ENCODE data around the gene MB. TPM values are rescaled to one million over a fixed set of nuclear protein-coding genes. Genes with fewer than 3 reads are reported as not detected.

Gene MB
- total and polyA plus RNA-seq, 5 donors from 2014 or later = not detected

DNA sequence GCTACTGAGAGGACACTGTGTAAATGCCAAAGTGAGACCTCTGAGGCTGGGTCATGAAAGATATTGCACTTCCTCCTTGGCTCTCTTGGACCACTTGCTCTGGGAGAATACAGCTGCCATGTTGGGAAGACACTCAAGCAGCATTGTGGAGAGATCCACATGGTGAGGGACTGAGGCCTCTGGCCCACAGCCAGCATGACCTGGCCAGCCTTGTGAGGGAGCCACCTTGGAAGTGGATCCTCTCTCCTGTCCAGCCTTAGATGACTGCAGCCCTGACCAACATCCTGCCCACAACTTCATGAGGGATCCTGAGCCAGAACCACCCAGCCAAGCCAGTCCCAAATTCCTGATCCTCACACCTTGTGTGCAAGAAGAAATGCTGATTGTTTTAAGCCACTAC is 30.4 kb downstream of the MB start:
- Mint-ChIP-seq H3K27me3 (peaks cover 9% of the 10 kb centered on the region), H3K9me3 (no peaks in the 10 kb centered on the region), H3K27ac (peak overlapping the region in 1 of 3 donors; percentile 38), H3K4me3 (no peak overlapping the region), H3K4me1 (peaks cover 0 to 5% (median 0%) of the 10 kb centered on the region in 4 donors), H3K36me3 (no peaks in the 10 kb centered on the region)
- no peak overlapping the region for H3K27ac ChIP-seq (ENCODE audit: insufficient read depth, low read length, poor library complexity, severe bottlenecking)
- DNase-seq (no peak), ATAC-seq (ENCODE audit: low read depth in 2 of 2) (no peak)
- H3K4me3 ChIP-seq (ENCODE audit: low read depth, low read length) = no peak overlapping the region
- H3K36me3 ChIP-seq (ENCODE audit: control insufficient read depth, insufficient read depth, low read length) = no peaks in the 10 kb centered on the region
- no peaks in the 10 kb centered on the region for H3K4me1 ChIP-seq (ENCODE audit: control insufficient read depth, insufficient read depth, low read length, poor library complexity, severe bottlenecking)
- H3K9me3 ChIP-seq (ENCODE audit: control insufficient read depth in 2 of 2, low read length in 2 of 2) = no peaks in the 10 kb centered on the region
- no peaks in the 10 kb centered on the region for H3K27me3 ChIP-seq (ENCODE audit: control insufficient read depth, insufficient read depth, low read length)

DNA sequence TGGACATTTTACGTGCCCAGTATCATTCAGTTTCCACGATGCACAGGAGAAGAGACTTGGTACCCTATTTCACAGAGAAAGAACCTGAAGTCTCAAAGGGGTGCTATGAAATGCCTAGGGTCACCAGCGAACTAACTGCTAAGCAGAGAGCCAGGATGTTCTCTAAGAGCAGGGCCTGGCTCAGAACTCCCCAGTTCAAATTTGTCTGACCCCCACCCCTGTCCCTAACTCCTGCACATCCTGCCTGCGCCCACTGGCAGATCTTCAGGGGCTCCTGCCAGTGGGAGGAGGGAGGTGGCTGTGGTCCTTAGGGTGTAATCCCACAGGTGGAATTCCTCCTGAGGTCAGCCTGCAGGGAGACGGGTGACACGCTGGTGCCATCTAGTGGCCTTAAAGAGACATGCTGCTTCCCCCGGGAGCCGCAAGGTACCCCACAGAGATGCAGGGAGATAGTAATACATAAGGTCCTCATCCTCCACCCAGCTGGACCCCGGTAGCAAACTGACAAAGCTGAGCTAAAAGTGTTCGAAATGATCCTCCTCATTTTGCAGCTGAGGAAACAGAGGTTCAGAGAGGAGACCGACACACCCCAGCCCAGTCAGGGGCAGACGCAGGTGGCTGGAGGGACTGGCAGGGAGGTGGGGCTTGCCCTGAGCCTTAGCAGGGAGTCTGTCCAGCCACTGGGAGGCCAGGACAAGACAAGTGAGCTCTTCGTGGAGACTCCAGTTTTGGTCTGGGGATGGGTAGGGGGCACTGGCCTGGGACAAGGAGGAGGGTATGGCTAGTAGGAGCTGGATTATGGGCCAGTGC is 34.1 kb downstream of the MB start:
- ATAC-seq (ENCODE audit: low read depth in 2 of 2) = no peak
- H3K27ac ChIP-seq (ENCODE audit: insufficient read depth, low read length, poor library complexity, severe bottlenecking) = no peak overlapping the region
- H3K4me3 ChIP-seq (ENCODE audit: low read depth, low read length) = no peak overlapping the region
- no peaks in the 10 kb centered on the region for H3K4me1 ChIP-seq (ENCODE audit: control insufficient read depth, insufficient read depth, low read length, poor library complexity, severe bottlenecking)
- H3K36me3 ChIP-seq (ENCODE audit: control insufficient read depth, insufficient read depth, low read length) = no peaks in the 10 kb centered on the region
- peak; percentile 43 to 64 (median 46) for DNase-seq
- H3K27me3 Mint-ChIP-seq = no peaks in the 10 kb centered on the region
- H3K27ac Mint-ChIP-seq = no peak overlapping the region
- H3K9me3 ChIP-seq (ENCODE audit: control insufficient read depth in 2 of 2, low read length in 2 of 2) = no peaks in the 10 kb centered on the region
- H3K4me1 Mint-ChIP-seq = peaks cover 0 to 7% (median 0%) of the 10 kb centered on the region in 4 donors
- H3K9me3 Mint-ChIP-seq = no peaks in the 10 kb centered on the region
- H3K4me3 Mint-ChIP-seq = no peak overlapping the region
- no peaks in the 10 kb centered on the region for H3K36me3 Mint-ChIP-seq
- no peaks in the 10 kb centered on the region for H3K27me3 ChIP-seq (ENCODE audit: control insufficient read depth, insufficient read depth, low read length)

DNA sequence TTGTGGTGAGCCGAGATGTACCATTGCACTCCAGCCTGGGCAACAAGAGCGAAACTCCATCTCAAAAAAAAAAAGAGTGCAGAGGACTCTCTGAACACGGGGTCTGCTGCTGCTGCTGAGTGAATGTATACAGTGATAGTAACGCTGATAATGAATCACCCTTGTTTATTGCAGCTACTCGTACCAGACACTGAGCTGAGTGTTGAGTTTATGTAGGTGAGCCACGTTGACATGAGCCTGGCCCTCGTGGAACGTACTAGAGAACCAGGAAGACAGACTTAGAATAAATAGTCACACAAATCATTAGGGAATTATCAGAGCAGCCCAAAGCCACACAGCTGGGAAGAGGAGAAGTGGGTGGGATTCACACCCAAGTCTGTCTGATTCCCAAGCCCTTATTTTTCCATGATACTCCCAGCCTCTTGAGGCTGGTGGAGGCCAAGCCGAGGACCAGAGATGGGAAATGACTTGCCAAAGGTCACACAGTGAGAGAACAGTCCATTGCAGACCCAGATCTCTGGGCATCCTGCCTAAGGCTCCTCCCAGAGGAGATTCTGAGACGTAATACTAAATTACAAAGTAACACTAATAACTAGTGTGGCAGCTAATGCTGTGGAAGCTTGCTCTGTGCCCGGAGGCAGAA is 34.8 kb downstream of the MB start:
- Mint-ChIP-seq H3K4me3 (no peak overlapping the region), H3K27me3 (no peaks in the 10 kb centered on the region), H3K4me1 (peaks cover 0 to 7% (median 0%) of the 10 kb centered on the region in 4 donors), H3K36me3 (no peaks in the 10 kb centered on the region), H3K27ac (peak overlapping the region in 1 of 3 donors; percentile 60), H3K9me3 (no peaks in the 10 kb centered on the region)
- no peaks in the 10 kb centered on the region for H3K36me3 ChIP-seq (ENCODE audit: control insufficient read depth, insufficient read depth, low read length)
- H3K27ac ChIP-seq (ENCODE audit: insufficient read depth, low read length, poor library complexity, severe bottlenecking) = no peak overlapping the region
- H3K27me3 ChIP-seq (ENCODE audit: control insufficient read depth, insufficient read depth, low read length) = no peaks in the 10 kb centered on the region
- H3K4me3 ChIP-seq (ENCODE audit: low read depth, low read length) = no peak overlapping the region
- no peaks in the 10 kb centered on the region for H3K4me1 ChIP-seq (ENCODE audit: control insufficient read depth, insufficient read depth, low read length, poor library complexity, severe bottlenecking)
- no peaks in the 10 kb centered on the region for H3K9me3 ChIP-seq (ENCODE audit: control insufficient read depth in 2 of 2, low read length in 2 of 2)
- ATAC-seq (ENCODE audit: low read depth in 2 of 2) (no peak), DNase-seq (no peak)

DNA sequence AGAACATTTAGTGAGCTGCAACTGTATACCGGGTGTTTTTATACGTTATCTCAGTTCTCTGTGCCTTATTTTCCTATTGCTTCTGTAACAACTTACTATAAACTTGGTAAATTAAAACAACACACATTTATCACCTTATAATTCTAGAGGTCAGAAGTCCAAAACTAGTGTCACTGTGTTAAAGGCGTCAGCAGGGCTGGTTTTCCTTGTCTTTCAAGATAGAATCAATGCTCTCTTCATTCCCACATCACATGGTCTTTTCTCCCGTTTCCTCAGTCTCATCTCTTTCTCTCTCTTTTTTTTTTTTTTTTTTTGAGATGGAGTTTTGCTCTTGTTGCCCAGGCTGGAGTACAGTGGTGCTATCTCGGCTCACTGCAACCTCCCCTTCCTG is 36.1 kb downstream of the MB start:
- no peaks in the 10 kb centered on the region for H3K4me1 ChIP-seq (ENCODE audit: control insufficient read depth, insufficient read depth, low read length, poor library complexity, severe bottlenecking)
- H3K27ac ChIP-seq (ENCODE audit: insufficient read depth, low read length, poor library complexity, severe bottlenecking) = no peak overlapping the region
- H3K27me3 ChIP-seq (ENCODE audit: control insufficient read depth, insufficient read depth, low read length) = no peaks in the 10 kb centered on the region
- Mint-ChIP-seq H3K27me3 (no peaks in the 10 kb centered on the region), H3K9me3 (peaks cover 0 to 2% (median 0%) of the 10 kb centered on the region in 7 donors), H3K4me1 (peaks cover 0 to 7% (median 0%) of the 10 kb centered on the region in 4 donors), H3K4me3 (no peak overlapping the region), H3K27ac (no peak overlapping the region), H3K36me3 (no peaks in the 10 kb centered on the region)
- no peak for ATAC-seq (ENCODE audit: low read depth in 2 of 2)
- H3K36me3 ChIP-seq (ENCODE audit: control insufficient read depth, insufficient read depth, low read length) = no peaks in the 10 kb centered on the region
- H3K4me3 ChIP-seq (ENCODE audit: low read depth, low read length) = no peak overlapping the region
- H3K9me3 ChIP-seq (ENCODE audit: control insufficient read depth in 2 of 2, low read length in 2 of 2) = no peaks in the 10 kb centered on the region
- DNase-seq = no peak

DNA sequence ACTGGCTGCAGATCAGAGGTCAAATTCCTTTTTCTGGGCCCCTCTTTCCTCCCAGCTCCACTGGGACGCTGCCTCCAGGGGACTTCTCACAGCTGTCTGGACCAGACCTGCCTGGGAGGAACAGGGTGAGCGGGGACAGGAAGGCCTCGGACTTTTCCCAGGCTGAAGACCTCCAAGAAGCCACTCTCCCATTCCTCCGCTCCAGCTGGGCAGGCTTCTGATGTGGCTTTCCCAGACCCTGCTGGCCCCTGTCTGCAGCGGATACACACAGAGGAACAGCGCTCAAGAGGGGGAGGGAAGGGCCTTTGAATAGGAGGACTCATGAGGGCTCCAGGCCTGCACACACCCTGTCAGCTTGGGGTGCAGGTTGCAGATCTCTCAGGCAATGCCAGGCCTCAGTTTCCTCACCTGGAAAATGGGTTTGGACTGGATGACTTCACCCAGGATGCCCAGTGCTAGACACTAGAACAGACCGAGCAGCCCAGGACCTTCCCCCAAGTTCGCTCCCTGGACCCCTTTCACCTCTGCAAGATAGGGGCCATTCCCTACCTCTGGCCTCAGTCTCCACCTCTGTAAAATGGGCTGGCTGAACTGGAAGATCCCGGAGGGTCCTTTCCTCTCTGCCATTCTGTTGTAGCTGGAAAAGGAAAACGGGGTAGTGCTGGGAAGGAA is 36.6 kb downstream of the MB start:
- H3K9me3 Mint-ChIP-seq = peaks cover 0 to 2% (median 0%) of the 10 kb centered on the region in 7 donors
- no peaks in the 10 kb centered on the region for H3K36me3 Mint-ChIP-seq
- no peaks in the 10 kb centered on the region for H3K27me3 ChIP-seq (ENCODE audit: control insufficient read depth, insufficient read depth, low read length)
- peaks cover 0 to 7% (median 0%) of the 10 kb centered on the region in 4 donors for H3K4me1 Mint-ChIP-seq
- H3K36me3 ChIP-seq (ENCODE audit: control insufficient read depth, insufficient read depth, low read length) = no peaks in the 10 kb centered on the region
- no peak overlapping the region for H3K4me3 ChIP-seq (ENCODE audit: low read depth, low read length)
- DNase-seq = no peak
- no peak overlapping the region for H3K27ac ChIP-seq (ENCODE audit: insufficient read depth, low read length, poor library complexity, severe bottlenecking)
- H3K9me3 ChIP-seq (ENCODE audit: control insufficient read depth in 2 of 2, low read length in 2 of 2) = no peaks in the 10 kb centered on the region
- no peaks in the 10 kb centered on the region for H3K27me3 Mint-ChIP-seq
- H3K4me1 ChIP-seq (ENCODE audit: control insufficient read depth, insufficient read depth, low read length, poor library complexity, severe bottlenecking) = no peaks in the 10 kb centered on the region
- H3K4me3 Mint-ChIP-seq = no peak overlapping the region
- no peak for ATAC-seq (ENCODE audit: low read depth in 2 of 2)
- no peak overlapping the region for H3K27ac Mint-ChIP-seq

DNA sequence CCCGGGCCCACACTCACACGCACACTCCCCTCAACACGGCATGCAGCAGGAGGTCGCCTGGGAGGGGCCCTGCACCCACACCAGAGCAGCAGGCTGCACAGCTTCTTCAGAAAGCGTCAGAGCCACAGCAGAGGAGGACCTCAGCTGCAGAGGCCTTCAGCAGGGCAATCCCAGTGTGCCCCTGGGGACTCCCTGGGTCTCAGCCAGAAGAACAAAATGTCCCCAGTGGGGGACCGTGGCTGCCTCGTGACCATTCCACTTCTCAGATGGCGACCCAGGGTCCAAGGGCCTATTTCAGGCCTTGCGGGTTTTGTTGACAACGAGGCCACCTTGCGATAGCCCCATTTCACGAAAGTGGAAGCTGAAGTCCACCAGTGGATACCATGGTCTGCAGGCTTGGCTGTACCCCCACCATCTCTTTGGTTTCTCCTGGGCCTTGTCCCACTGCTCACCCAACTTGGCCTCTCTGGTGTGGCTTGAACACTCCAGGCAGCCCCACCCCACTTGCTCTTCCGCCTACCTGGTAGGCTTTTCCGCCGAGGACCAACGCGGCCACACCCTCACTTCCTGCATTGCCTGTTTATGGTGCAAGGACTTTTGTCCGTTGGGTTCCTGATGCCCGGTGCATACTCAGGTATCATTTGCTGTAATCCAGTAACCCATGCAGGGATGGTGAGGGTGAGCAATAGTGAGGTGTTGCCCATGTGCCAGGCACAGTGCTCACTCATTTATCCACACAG is 38.1 kb downstream of the MB start:
- Mint-ChIP-seq H3K9me3 (peaks cover 0 to 2% (median 0%) of the 10 kb centered on the region in 7 donors), H3K27ac (no peak overlapping the region), H3K4me3 (no peak overlapping the region), H3K4me1 (peaks cover 0 to 7% (median 0%) of the 10 kb centered on the region in 4 donors), H3K36me3 (no peaks in the 10 kb centered on the region), H3K27me3 (no peaks in the 10 kb centered on the region)
- no peak overlapping the region for H3K27ac ChIP-seq (ENCODE audit: insufficient read depth, low read length, poor library complexity, severe bottlenecking)
- DNase-seq (no peak), ATAC-seq (ENCODE audit: low read depth in 2 of 2) (no peak)
- H3K4me3 ChIP-seq (ENCODE audit: low read depth, low read length) = no peak overlapping the region
- H3K27me3 ChIP-seq (ENCODE audit: control insufficient read depth, insufficient read depth, low read length) = no peaks in the 10 kb centered on the region
- no peaks in the 10 kb centered on the region for H3K9me3 ChIP-seq (ENCODE audit: control insufficient read depth in 2 of 2, low read length in 2 of 2)
- no peaks in the 10 kb centered on the region for H3K4me1 ChIP-seq (ENCODE audit: control insufficient read depth, insufficient read depth, low read length, poor library complexity, severe bottlenecking)
- no peaks in the 10 kb centered on the region for H3K36me3 ChIP-seq (ENCODE audit: control insufficient read depth, insufficient read depth, low read length)

DNA sequence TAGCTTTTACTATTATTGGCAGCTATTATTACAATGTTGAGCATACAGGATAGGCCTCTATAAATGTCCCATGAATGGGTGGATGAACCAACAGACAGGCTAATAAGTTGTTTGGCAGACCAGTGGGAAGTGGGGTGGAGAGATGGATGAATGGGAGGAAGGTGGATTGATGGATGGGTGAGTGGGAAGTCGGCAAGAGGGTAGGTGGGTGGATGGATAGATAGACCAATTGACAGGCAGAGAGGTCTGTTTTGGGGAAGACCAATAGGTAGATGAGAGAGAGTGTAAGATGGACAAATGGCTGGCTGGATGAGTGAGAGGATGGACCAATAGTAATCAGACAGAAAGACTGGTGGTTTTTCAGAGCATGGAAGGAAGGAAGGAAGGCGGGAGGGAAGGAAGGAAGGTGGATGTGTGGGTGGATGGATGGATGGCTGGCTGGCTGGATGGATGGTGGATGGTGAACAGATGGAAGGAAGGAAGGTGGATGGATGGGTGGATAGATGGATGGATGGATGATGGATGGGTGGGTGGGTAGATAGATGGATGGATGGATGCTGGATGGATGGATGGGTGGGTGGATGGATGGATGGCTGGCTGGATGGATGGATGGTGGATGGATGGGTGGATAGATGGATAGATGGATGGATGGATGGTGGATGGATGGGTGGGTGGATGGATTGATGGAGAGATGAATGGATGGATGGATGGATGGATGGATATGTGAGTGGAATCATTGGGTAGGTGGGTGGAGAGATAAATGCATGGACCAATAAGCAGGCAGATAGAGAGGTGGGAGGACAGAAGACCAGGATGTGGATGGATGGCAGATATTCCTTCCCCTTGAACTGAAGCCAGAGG is 39.1 kb downstream of the MB start:
- Mint-ChIP-seq H3K9me3 (peaks cover 0 to 2% (median 0%) of the 10 kb centered on the region in 7 donors), H3K4me3 (no peak overlapping the region), H3K27ac (peak overlapping the region in 1 of 3 donors; percentile 8), H3K27me3 (no peaks in the 10 kb centered on the region), H3K36me3 (no peaks in the 10 kb centered on the region), H3K4me1 (peaks cover 0 to 3% (median 0%) of the 10 kb centered on the region in 4 donors)
- no peak for ATAC-seq (ENCODE audit: low read depth in 2 of 2)
- no peaks in the 10 kb centered on the region for H3K36me3 ChIP-seq (ENCODE audit: control insufficient read depth, insufficient read depth, low read length)
- no peak overlapping the region for H3K27ac ChIP-seq (ENCODE audit: insufficient read depth, low read length, poor library complexity, severe bottlenecking)
- H3K27me3 ChIP-seq (ENCODE audit: control insufficient read depth, insufficient read depth, low read length) = no peaks in the 10 kb centered on the region
- DNase-seq = no peak
- no peaks in the 10 kb centered on the region for H3K9me3 ChIP-seq (ENCODE audit: control insufficient read depth in 2 of 2, low read length in 2 of 2)
- H3K4me1 ChIP-seq (ENCODE audit: control insufficient read depth, insufficient read depth, low read length, poor library complexity, severe bottlenecking) = no peaks in the 10 kb centered on the region
- H3K4me3 ChIP-seq (ENCODE audit: low read depth, low read length) = no peak overlapping the region
